ENCODE results near the gene UXS1. TPM values are rescaled to one million over a fixed set of nuclear protein-coding genes. Genes with fewer than 3 reads are reported as not detected.

The UXS1 gene
- total RNA-seq, 1 donor from 2014 or later: 58.5 TPM

DNA sequence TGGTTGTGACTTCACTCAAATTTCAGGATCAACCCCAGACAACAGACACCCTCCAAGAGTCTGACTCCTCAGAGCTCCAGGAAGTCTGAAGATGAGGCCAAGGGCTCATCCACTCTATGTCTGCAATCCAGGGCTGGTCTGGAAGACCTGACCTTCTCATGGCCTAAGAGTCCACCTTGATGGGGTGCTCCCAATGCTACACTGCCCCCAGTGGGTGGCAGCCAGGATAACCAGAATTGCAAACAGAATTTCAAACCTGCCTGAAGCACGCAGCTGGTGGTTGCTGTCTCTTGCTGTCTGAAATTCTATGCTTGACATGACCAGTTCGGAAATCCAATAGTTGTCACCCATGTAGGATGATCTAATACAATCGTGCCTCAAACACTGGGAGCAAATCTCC lies 96.0 kb downstream of the UXS1 start:
- H3K36me3 Mint-ChIP-seq: peaks cover 22% of the 10 kb centered on the region
- no peak for DNase-seq (ENCODE audit: extremely low spot score, unreplicated experiment)
- no peak overlapping the region for H3K4me3 Mint-ChIP-seq
- no peak overlapping the region for H3K27ac Mint-ChIP-seq
- TF ChIP-seq, protein P1, sequence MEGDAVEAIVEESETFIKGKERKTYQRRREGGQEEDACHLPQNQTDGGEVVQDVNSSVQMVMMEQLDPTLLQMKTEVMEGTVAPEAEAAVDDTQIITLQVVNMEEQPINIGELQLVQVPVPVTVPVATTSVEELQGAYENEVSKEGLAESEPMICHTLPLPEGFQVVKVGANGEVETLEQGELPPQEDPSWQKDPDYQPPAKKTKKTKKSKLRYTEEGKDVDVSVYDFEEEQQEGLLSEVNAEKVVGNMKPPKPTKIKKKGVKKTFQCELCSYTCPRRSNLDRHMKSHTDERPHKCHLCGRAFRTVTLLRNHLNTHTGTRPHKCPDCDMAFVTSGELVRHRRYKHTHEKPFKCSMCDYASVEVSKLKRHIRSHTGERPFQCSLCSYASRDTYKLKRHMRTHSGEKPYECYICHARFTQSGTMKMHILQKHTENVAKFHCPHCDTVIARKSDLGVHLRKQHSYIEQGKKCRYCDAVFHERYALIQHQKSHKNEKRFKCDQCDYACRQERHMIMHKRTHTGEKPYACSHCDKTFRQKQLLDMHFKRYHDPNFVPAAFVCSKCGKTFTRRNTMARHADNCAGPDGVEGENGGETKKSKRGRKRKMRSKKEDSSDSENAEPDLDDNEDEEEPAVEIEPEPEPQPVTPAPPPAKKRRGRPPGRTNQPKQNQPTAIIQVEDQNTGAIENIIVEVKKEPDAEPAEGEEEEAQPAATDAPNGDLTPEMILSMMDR (conservative IDR thresholded peaks at IDR 0.05): peak; percentile 65
- no peaks in the 10 kb centered on the region for H3K9me3 Mint-ChIP-seq
- no peaks in the 10 kb centered on the region for H3K27me3 Mint-ChIP-seq
- H3K4me1 Mint-ChIP-seq (ENCODE audit: unreplicated experiment): no peaks in the 10 kb centered on the region

DNA sequence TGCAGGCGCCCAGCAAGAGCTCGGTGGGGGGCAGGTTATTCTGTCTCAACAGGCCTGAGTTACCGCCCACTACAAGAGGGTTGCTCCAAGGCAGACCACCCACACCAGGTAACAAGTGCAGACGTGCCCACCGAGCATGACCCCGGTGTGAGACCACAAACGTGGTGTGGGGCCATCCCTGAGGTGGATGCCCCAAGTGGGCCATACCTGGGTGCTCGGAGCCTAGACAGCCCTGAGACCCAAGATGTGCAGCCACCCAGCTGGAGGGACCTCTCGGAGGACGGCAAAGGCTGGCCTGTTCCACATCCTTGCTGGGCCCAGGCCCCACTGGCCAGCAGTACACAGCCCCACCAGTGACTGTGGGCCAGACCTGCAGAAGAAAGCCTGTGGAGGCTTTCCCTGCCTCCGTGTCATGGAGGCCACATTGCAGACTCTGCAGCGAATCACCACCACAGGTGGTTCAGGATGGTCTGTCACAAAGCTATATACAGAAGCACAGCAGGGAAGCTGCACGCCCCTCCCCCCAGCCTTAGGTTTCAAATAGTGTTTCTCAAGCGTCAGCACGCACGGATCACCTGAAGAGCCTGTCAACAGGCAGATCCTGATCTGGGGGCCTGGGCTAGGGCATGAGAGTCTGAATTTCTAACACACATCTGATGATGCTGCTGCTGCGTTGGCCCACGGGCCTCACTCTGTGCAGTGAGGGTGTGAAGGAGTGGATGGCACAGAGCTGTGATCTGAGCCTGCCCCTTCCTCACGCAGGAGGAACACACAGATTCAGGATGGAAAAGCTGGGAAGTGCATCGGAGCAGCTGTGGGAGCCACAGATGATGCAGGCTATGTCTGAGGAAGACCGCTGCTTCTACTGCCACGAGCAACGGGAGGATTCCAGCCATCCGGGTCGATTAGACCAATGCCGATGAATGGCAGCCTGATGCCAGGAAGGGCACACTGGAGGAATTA lies 96.8 kb downstream of the UXS1 start:
- no peak for DNase-seq (ENCODE audit: extremely low spot score, unreplicated experiment)

DNA sequence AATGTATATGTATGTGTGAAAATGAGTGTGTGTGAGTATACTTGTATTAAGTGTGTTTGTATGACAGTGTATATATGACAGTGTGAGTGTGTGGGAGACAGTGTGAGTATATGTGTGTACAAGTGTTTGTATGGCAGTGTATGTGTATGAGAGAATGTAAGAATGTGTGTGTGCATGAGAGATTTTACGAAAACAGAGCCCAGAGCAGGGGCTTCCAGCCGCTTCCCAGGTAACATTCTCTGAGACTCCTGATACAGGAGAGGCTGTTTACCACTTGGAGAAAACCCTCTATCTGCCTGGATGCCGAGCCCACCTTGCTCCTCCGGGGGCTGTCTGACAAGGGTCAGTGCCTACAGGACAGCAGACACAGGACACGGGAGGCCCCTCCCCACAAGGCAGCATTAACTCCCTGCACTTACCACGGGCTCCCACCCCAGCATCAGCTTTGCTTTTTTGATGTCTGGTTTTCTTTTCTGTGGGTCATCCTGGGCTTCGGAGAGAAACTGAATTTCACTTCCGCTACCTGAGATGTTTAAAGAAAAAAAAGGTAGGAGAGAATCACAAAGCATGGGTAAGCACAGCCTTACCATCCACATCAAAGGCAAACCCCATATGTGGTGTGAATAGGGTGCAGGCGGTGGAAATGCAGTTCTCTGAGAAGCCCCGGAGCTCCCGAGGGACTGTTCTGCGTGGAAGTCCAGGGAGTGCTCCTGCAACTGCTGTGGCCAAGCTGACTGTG lies 97.6 kb downstream of the UXS1 start:
- no peak for DNase-seq (ENCODE audit: extremely low spot score, unreplicated experiment)
- no peaks in the 10 kb centered on the region for H3K27me3 Mint-ChIP-seq
- TF ChIP-seq, protein P1 (conservative IDR thresholded peaks at IDR 0.05): no peak
- H3K36me3 Mint-ChIP-seq: peaks cover 27% of the 10 kb centered on the region
- no peaks in the 10 kb centered on the region for H3K9me3 Mint-ChIP-seq
- H3K27ac Mint-ChIP-seq: no peak overlapping the region
- H3K4me1 Mint-ChIP-seq (ENCODE audit: unreplicated experiment): no peaks in the 10 kb centered on the region
- no peak overlapping the region for H3K4me3 Mint-ChIP-seq

More for the DNA sequence above, 96.8 kb downstream of the UXS1 start:
- H3K27me3 Mint-ChIP-seq: no peaks in the 10 kb centered on the region
- H3K36me3 Mint-ChIP-seq: peaks cover 22% of the 10 kb centered on the region
- no peak overlapping the region for H3K4me3 Mint-ChIP-seq
- TF ChIP-seq, protein P1 (conservative IDR thresholded peaks at IDR 0.05): no peak
- H3K4me1 Mint-ChIP-seq (ENCODE audit: unreplicated experiment): no peaks in the 10 kb centered on the region
- no peaks in the 10 kb centered on the region for H3K9me3 Mint-ChIP-seq
- no peak overlapping the region for H3K27ac Mint-ChIP-seq

DNA sequence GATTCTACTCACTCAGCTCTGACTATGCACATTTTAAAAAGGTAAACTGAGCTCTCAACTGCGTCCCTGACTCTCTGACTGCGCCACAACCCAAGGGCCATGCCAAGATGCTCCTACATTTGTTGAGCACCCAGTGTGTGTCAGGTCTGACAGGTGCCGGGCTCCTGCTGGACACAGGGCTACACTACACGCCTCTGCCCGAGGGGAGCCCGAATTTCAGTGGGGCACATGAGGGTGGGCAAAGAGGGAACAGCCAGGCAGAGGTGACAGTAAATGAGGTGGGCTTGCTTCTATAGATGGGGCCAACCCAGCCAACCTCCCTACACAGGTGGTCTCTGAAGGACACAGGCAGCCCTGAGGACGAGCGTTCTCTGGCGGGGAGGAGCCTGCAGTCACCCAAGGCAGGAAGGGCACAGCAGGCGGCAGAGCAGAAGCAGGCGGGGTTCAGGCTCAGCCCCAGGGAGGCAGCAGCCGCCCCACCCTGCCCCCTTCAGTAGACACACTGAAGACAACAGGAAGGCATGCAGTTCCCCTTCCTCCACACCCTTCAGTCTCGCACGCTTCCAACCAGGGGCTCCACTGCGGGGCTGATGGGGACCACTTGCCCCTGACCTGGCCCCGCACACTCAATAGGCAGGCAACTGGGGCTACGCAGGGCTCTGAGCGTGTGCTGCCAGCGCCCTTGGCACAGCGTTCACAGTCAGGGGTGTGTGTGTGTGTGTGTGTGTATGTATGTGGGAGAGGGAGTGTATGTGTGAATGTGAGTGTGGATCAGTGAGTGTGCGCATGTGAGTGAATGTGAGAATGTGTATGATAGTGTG lies 98.4 kb downstream of the UXS1 start:
- H3K36me3 Mint-ChIP-seq: peaks cover 31% of the 10 kb centered on the region
- no peak overlapping the region for H3K27ac Mint-ChIP-seq
- TF ChIP-seq, protein P1 (conservative IDR thresholded peaks at IDR 0.05): no peak
- H3K4me1 Mint-ChIP-seq (ENCODE audit: unreplicated experiment): no peaks in the 10 kb centered on the region
- no peaks in the 10 kb centered on the region for H3K27me3 Mint-ChIP-seq
- no peak overlapping the region for H3K4me3 Mint-ChIP-seq
- no peaks in the 10 kb centered on the region for H3K9me3 Mint-ChIP-seq
- no peak for DNase-seq (ENCODE audit: extremely low spot score, unreplicated experiment)

DNA sequence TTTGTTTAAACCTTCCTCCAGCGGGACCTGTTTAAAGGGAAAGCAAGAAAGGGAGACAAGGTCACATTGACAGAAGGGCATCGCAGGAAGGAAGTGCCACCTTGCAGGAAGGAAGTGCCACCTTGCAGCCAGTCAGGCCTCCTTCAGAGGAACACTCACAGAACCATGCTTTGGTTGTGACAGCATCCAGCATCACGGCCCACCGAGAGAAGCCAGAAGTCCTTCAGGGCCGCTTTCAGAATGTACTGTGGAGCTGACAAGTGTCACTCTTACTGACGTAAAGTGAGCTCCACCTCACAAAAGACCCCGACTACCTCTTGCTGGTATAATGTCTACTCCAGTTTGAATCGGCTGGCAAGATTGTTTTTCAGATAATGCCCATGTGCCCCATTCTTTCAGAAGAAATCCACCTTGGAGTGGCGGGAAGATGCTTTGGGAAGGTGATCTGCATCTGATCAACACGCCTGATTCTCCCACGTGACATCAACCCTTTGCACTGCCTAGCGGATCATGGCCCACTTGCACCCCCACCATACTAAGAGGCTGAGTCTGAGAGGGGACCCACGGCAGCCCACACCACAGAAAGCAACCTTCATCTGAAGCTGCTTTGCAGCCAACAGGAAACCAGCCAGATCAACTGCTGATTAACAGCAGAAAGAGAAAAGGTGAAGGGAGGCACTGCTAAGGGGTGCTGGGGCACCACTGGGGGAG lies 99.8 kb downstream of the UXS1 start:
- Mint-ChIP-seq H3K4me1 (ENCODE audit: unreplicated experiment) (no peaks in the 10 kb centered on the region), H3K4me3 (no peak overlapping the region), H3K36me3 (peaks cover 29% of the 10 kb centered on the region), H3K27me3 (no peaks in the 10 kb centered on the region), H3K27ac (no peak overlapping the region), H3K9me3 (peaks cover under 1% of the 10 kb centered on the region)
- TF ChIP-seq, protein P1 (conservative IDR thresholded peaks at IDR 0.05): no peak
- no peak for DNase-seq (ENCODE audit: extremely low spot score, unreplicated experiment)
